Measurements from ENCODE around the gene MYH10.

GRCh38 chr17:8465356-8465755 is 165.2 kb downstream of the MYH10 start:
- TF ChIP-seq CTCF (IDR thresholded peaks at IDR 0.05; ENCODE audit: borderline replicate concordance, extremely low read depth, low read length, poor library complexity, severe bottlenecking) (no peak), EZH2 (IDR thresholded peaks at IDR 0.05; ENCODE audit: borderline replicate concordance, low read depth, low read length, severe bottlenecking) (no peak)

Measured in DND-41 (cell line).